ENCODE measurements around the gene TRIM15.

Gene TRIM15

DNA sequence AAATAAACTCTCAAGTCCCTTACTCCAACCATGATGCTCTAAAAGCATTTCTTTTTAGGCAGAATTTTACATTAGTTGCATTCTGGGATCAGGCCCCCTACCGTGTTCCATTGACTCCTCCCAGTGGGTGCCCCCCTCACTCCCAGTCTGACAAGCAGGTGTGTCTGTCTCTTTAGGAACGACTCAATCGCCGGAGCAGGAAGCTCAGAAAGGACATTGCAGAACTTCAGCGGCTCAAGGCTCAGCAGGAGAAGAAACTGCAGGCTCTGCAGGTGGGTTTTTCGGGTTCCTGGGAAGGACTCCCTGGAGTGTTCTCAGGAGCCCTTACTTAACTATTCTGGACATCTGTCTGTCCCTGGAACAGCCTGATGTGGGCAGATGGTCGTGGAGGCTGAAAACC lies 17.5 kb upstream of the TRIM15 start:
- DNase-seq (ENCODE audit: low read depth in 3 of 3), result no peak

DNA sequence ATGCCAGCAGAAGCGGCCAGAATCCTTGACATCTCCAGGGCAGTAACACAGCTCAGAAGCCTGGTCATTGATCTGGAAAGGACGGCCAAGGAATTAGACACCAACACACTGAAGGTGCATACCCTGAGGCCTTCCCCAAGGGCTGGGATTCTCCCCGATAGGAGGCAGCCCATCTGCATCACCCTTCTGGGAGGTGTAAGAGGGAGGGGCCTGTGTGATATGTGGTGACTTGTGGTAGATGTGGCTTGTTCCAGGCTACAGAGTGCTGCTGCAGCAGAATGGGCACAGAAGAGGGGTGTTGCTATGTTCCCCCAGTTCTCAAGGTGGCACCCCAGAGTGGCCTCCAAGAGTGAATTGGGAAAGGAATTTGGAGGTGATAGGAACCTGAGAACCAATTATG lies 16.2 kb upstream of the TRIM15 start:
- DNase-seq (ENCODE audit: low read depth in 3 of 3), result no peak

DNA sequence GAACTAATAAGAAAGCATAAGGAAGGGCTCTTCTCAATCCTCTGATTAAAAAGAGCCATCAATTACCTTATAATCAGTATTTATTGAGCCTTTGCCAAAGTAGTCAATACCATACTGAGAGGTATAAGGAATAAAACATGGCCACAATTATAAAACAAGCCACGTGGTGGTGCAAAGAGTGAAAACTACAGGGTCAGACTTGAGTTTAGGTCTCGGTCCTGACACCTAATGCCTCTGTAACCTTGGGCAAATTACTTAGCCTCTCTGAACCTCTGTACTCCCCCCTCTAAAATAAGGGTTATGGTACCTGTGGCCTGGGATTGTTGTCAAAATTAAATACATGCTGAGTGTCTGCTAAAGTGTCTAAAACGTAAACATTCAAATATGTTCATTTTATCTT lies 14.1 kb upstream of the TRIM15 start:
- DNase-seq (ENCODE audit: low read depth in 3 of 3), result no peak

DNA sequence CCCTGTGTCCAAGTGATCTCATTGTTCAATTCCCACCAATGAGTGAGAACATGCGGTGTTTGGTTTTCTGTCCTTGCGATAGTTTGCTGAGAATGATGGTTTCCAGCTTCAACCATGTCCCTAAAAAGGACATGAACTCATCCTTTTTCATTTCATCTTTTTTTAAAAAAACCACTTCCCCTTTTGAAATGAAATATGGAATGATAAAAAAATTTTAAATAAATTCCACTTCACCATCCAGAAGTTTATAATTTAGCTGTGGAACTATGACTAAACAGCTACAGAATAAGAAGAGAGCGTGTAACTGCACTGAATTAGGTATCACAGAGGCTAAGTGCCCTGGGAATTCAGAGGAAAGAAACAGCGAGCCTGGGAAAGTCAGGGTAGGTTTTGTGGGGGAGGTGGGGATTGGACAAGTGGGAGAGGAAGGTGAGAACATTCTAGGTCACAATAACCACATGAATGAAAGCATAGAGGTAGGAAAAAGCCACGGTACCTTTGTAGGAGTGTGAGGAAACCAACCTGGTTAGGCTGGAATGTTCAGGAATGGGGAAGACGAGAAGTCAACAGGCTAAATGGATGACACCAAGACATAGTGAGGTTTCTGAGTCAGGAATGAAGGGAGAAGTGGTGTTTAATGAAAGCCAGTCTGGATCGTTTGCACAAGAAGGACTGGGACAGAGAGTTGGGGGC lies 13.3 kb upstream of the TRIM15 start:
- no peak for DNase-seq (ENCODE audit: low read depth in 3 of 3)

DNA sequence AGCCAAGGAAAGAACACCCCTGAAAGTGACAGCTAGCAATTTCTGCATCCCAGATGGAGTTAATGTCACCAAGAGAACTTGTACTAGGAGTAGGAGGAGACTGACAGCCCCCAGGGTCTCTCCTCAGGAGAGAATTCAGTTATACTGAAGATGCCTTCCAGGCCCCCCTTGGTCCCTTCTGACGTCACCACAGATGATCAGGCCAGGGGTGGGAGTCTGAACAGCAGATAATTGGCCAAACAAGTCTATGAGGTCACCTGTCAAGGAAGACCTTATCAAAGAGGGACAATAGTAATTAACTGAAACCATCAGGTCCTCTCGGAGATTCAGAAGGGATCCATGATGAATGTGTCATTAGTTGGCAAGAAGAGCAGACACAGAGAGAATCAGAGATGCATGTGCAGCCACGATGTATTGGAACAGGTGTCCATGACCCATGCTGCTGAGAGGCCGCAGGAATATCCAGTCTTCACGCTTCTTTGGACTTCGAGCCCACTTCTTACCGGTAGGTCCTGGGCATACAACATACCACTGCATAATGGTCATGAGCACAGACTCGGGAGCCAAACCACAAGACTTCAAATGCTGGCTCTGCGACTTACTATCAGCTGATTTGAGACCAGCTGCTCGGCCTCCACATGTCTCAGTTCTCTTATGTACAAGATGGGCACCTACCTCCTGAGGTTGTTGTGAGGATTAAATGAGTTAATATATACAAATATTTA lies 12.5 kb upstream of the TRIM15 start:
- DNase-seq (ENCODE audit: low read depth in 3 of 3), result no peak

DNA sequence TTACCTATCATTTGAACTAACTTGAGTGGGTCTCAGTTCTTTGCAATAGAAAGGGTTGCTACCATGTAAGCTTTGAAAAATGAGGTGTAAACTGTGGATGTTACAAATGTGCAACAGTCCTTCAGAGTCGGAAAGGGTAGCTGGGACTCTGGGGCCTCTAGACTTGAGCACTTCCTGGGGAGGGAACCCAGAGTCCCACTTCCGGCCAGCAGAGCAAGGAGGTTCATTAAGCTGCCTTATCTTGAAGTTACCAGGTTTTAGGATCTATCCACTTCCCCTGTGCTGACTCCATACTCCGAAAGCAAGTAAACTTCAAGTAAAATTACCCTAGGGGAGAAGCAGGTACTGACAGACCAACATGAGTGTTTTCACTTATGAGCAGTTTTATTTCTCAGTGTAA lies 11.8 kb upstream of the TRIM15 start:
- no peak for DNase-seq (ENCODE audit: low read depth in 3 of 3)

DNA sequence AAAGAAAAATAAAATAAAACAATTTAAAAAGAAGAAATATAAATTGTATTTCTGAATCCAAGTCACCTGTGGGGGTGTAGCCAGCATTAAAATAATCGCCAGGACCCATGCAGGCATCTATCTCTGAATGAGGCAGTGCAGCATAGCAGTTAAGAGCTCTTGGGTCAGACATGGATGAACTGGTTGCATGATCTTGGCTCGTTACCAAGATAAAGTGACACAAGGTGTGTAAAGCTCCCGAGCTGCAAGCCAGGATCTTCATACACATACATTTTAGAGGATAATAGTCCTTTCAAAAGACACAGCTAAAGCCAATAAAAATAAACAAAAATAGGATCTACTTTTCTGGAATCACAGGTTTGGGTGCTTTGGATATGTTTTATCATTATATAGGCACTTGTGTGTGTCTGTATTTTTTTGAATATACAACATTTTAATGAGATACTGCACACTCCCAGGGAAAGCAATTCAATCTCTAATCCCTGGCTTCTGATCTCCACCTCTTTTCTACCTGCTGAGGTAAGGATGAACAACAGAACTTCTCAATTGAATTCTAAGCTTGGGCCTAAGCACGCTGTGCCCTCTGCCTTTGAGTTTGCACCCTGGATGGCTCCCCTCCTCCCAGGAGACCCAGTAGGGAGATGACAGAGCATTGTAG lies 11.2 kb upstream of the TRIM15 start:
- no peak for DNase-seq (ENCODE audit: low read depth in 3 of 3)

DNA sequence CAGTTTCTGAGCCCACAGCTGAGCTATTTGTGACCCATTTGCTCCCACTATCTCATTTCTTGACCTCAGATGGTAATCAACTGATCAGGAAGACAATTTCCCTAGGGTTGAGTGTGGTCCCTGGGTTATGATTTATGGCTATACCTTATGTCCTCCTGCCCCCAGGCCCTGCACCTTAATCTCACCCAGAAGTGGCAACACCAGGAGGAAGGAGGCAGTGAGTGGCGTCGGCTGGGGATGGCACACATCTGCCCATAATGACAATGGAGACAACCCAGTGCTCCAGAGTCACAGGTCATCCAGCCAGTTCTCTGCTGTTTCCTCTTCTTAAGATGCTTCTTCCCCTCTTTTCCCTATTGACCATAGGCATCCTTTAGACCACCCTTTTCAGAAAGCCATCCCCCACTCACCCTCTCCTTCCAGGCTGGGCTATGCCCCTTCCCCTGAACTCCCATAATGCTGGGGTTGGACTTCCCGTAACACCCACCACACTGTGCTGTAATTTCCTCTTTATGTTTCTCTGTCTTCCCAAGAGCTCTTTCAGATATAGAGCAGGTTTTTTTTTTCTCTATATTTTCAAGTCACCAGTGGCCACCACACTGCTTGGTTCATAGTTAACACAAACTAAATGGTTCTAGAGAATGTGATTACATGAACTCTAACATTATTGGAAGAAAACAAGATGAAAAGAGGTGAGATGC lies 10.3 kb upstream of the TRIM15 start:
- DNase-seq (ENCODE audit: low read depth in 3 of 3), result no peak

DNA sequence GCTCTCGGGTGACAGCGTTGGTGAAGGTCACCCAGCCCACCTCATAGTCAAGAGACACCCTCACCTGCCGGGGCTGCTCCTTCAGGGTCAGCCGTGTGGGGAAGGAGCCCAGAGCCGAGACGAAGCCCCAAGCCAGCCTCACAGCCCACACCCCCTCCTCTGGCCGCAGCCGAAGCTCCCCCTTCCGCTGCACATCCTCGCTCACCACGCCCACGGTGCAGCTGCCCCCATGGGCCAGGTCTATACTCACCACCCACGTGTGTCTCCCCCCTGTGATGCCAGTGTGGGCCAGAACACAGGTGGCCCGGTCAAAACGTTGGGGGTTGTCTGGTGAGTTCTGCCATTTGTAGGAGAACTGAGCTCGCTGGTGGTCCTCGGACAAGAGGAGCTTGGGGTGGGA lies 9.3 kb upstream of the TRIM15 start:
- DNase-seq (ENCODE audit: low read depth in 3 of 3), result no peak

DNA sequence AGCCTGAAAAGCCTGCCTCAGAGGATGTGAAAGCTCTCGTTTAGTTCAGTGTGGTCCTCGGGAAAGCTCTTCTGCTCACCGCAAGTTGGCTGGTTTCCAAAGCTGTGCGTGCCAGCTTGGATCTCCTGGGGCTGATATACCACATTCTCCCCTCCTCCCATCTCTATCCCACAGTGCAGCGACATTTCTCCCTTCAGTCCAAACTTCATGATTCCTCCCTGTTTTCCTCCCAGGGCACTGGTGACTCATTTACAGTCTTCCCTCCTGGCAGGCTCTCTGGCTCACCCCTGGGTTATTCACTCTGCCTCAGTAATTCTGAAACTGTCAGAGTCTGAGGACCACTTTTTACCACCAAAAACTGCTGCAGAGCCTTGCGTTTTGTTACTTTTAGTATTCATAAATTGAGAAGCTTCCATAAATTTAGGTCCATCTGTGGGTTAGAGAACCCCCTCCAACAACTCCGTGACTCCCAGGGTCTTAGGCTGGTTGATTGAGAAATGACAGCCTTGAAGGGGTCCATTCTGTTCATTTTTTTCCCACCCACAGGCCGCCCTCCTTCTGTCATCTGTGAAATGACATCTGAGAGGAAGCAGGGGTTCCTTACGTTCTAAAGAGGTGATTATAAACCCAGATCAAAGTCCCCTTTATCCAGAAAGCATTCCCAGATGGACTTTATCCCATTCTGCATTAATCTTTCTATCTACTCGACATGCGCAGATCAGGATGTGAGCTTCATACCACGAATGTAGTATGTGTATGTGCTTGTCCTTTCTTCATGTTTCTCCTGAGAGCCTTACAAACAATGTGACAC lies 8.4 kb upstream of the TRIM15 start:
- DNase-seq (ENCODE audit: low read depth in 3 of 3), result no peak

DNA sequence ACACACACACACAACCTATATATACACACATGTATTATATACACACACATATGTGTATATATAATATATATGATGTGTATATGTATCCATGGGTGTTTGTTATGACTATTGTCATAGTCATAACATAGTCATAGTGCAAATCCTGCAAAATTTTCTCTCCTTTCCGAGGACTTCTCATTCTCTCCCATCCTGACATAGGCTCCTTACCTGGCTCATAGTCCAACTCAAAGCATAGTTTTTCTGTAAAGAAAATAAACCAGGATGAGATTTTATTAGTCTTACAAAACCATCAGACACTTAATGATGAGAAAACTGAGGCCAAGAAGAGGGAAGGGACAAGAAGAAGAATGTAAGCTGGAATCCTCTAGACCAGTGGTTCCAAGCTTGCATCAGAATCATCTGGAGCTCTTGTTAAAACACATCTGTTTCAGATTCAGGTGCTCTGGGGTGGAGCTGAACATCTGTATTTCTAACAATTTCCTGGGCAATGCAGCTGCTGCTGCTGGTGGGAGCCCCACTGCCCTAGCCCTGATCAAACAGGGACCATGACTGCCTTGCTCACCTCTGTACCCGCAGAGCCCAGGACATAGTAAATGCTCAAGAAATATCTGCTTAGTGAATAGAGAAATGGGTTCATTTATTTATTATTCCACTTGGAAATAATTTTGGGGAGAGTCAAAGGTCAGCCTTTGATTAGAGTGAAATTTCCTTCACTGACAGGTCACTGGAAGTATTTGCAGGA lies 7.7 kb upstream of the TRIM15 start:
- no peak for DNase-seq (ENCODE audit: low read depth in 3 of 3)

DNA sequence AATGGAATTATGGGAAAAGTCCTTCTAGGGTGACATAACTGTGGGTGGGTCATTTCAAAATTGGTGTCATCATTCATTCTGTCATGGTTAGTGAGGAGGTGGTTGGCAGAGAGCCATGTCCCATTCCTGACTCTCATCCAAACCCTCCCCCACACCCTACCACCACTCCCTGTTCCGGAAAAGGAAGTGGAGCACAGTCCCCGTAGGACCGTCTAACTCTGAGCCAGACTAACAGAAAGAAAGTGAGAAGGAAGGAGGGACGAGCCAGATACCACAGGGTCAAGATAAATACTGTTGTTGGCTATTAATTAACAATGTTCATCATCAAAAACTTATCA lies 7.1 kb upstream of the TRIM15 start:
- no peak for DNase-seq (ENCODE audit: low read depth in 3 of 3)

DNA sequence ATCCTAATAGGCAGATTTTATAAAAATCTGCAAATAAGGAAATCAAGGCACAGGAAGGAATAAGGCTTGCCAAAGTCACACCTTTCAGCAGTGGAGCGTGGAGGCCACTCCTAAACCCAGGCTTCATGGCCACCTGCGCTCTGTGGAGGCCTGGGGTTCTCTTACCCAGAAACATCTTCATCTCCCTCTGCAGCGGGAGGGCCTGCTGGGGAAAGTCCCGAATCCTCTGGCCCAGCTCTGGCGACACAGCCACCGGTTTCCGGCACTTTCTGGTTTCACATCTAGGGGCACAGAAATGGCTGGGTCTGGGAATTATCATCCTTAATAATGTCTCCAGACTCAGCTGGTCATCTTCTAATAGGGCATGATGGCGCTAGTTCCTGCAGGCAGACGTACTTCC lies 6.6 kb upstream of the TRIM15 start:
- DNase-seq (ENCODE audit: low read depth in 3 of 3), result no peak

DNA sequence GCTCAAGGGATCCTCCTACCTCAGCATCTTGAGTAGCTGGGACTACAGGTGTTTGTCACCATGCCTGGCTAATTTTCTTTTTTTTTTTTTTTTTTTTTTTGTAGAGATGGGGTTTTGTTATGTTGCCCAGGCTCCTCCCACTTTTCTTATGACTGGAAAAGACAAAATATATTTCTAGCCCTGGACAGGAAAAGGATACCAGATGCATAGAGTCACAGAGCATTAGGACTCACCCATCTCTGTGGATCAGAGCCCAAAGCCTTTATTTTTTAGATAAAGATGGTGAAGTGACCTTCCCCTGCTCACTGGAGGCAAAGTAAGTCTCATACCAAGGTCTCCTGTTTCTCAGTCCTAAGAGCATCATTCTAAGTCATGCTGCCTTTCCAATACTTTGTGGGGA lies 5.8 kb upstream of the TRIM15 start:
- DNase-seq (ENCODE audit: low read depth in 3 of 3), result no peak

DNA sequence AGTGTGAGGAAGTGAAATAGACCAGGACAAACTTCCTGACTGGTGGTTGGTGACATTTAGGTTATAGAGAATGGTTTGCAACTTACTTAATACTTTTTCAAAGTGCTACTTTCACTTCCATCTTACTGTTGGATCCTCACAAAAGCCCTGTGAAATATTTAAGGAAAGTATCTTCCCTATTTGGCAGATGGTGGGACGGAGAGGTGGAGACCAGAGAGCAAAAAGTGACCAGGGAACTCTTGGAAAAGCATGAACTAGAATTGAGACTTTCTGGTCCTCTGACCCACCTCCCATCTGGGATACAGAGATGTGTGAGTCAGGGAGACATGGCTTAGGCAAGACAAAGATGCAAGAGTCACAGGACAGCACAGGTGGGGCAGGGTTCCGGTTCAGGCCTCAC lies 5.3 kb upstream of the TRIM15 start:
- no peak for DNase-seq (ENCODE audit: low read depth in 3 of 3)

DNA sequence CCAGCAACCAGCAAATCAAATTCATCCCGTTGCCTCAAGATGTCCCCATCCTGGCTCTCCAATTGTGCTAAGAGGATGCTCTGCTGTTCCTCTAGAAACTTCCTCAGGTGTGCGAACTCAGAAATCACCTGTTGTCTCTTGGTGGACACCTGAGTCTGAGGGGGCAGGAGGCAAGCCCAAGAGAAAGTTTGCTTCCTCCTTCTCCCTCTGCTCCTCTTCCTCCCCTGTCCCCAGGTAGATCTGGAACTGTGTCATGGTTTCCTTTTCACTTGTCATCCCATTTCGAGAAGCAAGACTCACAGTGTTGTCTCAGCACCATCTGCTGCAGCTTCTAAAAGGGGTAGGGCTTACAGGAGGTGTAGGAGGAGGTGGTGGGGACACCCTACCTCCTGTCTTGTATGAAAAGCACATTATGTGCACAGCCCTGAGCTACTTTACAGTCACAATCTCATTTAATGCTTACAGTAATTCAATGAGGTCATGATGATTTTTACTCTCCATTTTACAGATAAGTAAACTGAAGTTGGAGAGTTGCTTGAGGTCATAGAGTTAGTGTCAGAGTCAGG lies 4.8 kb upstream of the TRIM15 start:
- DNase-seq (ENCODE audit: low read depth in 3 of 3), result no peak

DNA sequence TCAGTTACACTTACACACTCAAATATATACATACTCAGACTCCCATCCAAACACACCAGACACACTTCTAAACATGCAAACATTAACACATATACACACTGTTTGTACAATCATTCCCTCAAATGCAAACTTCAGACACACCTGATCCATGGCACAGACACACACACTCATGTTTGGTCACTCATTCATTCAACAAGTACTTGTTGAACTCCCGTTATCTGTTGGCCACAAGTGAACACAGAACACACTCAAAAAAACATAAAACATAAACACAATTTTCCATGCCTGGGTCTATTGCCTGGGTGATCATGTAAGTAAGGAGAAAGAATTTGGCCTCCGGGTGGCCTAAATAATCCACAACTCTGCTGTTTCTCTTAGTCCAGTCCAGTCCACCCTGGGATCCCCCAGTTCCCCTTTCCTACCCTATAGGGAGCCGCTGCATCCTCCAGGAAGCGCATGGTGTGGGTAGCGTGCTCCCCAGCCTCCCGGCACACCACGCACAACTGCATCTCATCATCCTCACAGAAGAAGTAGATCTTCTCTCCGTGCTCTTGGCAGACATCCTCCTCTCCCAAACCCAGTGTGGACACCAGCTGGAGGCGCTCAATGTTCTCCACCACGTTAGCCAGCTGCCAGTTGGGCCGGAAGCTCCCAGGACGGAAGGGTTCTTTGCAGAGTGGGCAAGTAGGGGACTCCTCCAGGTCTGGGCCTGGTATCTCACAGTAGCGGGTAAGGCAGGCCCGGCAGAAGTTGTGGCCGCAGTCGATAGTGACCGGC lies 3.1 kb upstream of the TRIM15 start:
- DNase-seq (ENCODE audit: low read depth in 3 of 3), result no peak

DNA sequence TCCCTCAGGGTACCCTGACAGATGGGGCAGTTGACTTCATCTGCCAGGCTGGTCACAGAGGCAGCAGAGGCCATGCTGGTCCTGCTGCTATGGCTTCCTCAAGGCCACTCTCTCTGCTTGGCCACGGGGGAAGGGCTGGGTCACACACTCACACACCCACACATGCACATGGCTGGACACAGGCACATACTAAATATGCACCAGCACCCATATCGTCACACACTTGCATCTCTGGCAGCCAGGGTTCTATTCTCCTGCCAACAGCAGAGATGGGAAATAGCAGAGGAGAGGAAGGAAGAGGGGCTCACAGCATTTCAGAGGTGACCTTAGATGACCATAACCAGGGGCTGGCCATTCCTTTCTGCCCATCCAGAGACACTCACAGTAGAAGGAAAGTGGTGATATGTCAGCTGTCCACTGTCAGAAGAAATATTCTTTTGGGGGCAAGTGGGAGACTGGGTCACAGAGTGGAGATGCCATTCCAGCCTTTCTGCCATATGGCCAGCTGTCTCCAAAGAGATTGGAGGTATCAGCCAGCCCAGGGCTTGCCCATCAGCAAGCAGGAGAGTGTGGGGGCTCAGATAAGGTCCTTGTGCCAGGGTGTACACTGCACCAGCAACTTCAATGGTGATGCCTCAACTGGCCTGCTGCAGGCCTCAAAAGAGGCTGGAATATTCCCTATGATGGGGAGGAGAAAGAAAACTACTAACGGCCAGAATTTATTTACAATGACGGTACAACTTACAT lies 2.4 kb upstream of the TRIM15 start, which contains the start of gene TRIM10:
Gene TRIM10, minus strand, starts transcription at position 427 of the 747 bp plus-strand sequence. Its CDS starts 353 bp downstream, at position 74.
- DNase-seq (ENCODE audit: low read depth in 3 of 3), result no peak
